Jurkat, Clone E6-1 (cell line): ENCODE results near the gene STK17A.
"Not testable (repeated sequence)": the region's sequence is repeated elsewhere in the genome, so short reads cannot be mapped to it uniquely, and the experiment has no call there.

ENCODE experiments used
- DNase-seq: peaks from one replicate; pipeline ENCODE4 v3.0.0-alpha.2; 2011; ENCODE audit warnings: low read depth, low spot score
- H3K4me3 ChIP-seq: 2 replicates; pipeline ENCODE4 v1.5.1; 2011; ENCODE audit warnings: mild to moderate bottlenecking, low read length, control low read depth, moderate library complexity

The STK17A gene

GRCh38 chr7:43625453-43625852 lies 42.5 kb downstream of the STK17A start:
- DNase-seq, result peak; percentile 46
- H3K4me3 ChIP-seq, result no peak overlapping the region

GRCh38 chr7:43625980-43626379 lies 43.1 kb downstream of the STK17A start:
- DNase-seq, result no peak
- no peak overlapping the region for H3K4me3 ChIP-seq

GRCh38 chr7:43626695-43627094 lies 43.8 kb downstream of the STK17A start:
- H3K4me3 ChIP-seq, result no peak overlapping the region
- no peak for DNase-seq

GRCh38 chr7:43627798-43628197 lies 44.9 kb downstream of the STK17A start:
- H3K4me3 ChIP-seq, DNase-seq: not testable (repeated sequence)

GRCh38 chr7:43628431-43628830 lies 45.5 kb downstream of the STK17A start:
- DNase-seq, result no peak

GRCh38 chr7:43629857-43630256 lies 46.9 kb downstream of the STK17A start:
- no peak for DNase-seq
- no peak overlapping the region for H3K4me3 ChIP-seq

More at GRCh38 chr7:43628431-43628830, 45.5 kb downstream of the STK17A start:
- H3K4me3 ChIP-seq, result no peak overlapping the region

- H3K4me3 ChIP-seq, result no peak overlapping the region
- no peak for DNase-seq
These were observed 47.6 kb downstream of the STK17A start for GRCh38 chr7:43630482-43630881.

GRCh38 chr7:43631559-43631958 lies 48.7 kb downstream of the STK17A start:
- no peak overlapping the region for H3K4me3 ChIP-seq
- DNase-seq, result no peak

GRCh38 chr7:43632746-43633145 lies 49.8 kb downstream of the STK17A start:
- DNase-seq, result no peak
- H3K4me3 ChIP-seq, result no peak overlapping the region

GRCh38 chr7:43634384-43634783 lies 51.5 kb downstream of the STK17A start:
- DNase-seq, result no peak
- H3K4me3 ChIP-seq, result no peak overlapping the region

- DNase-seq, result no peak
- H3K4me3 ChIP-seq, result no peak overlapping the region
These were observed 53.2 kb downstream of the STK17A start for GRCh38 chr7:43636093-43636492.

- H3K4me3 ChIP-seq, result no peak overlapping the region
- DNase-seq, result no peak
These were observed 54.4 kb downstream of the STK17A start for GRCh38 chr7:43637114-43637806.

GRCh38 chr7:43639858-43640491 lies 57.1 kb downstream of the STK17A start:
- DNase-seq, result no peak
- H3K4me3 ChIP-seq, result no peak overlapping the region

GRCh38 chr7:43640679-43641078 lies 57.8 kb downstream of the STK17A start:
- no peak for DNase-seq
- no peak overlapping the region for H3K4me3 ChIP-seq

- DNase-seq, result no peak
- no peak overlapping the region for H3K4me3 ChIP-seq
These were observed 60.2 kb downstream of the STK17A start for GRCh38 chr7:43642897-43643630.

GRCh38 chr7:43643846-43644245 lies 60.9 kb downstream of the STK17A start:
- H3K4me3 ChIP-seq, result no peak overlapping the region
- DNase-seq, result no peak

- H3K4me3 ChIP-seq, result no peak overlapping the region
- DNase-seq, result no peak
These were observed 62.9 kb downstream of the STK17A start for GRCh38 chr7:43645699-43646226.

- no peak overlapping the region for H3K4me3 ChIP-seq
- DNase-seq, result no peak
These were observed 63.9 kb downstream of the STK17A start for GRCh38 chr7:43646603-43647338.

GRCh38 chr7:43647339-43647672 lies 64.4 kb downstream of the STK17A start:
- H3K4me3 ChIP-seq, result no peak overlapping the region
- no peak for DNase-seq
